GM19324 (cell line): Measurements from ENCODE around the gene SARDH.

Source experiments
- ATAC-seq: cut with Tn5 transposase; IDR thresholded peaks from one replicate; pipeline ENCODE4 v1.9.1; 2021; ENCODE audit warnings: mild to moderate bottlenecking, moderate library complexity; ENCODE audit not compliant: unreplicated experiment, low FRiP score

Gene SARDH

GRCh38 chr9:133614056-133614455 lies 124.1 kb downstream of the SARDH start:
- no peak for ATAC-seq
